ENCODE data around the gene LALBA. TPM values are rescaled to one million over a fixed set of nuclear protein-coding genes. Genes with fewer than 3 reads are reported as not detected.

LALBA gene
- total RNA-seq, 1 donor: not detected

- no peak for DNase-seq (ENCODE audit: low read depth)
- no peak overlapping the region for H3K4me3 ChIP-seq (ENCODE audit: low read depth, low read length)
- TF ChIP-seq CTCF (IDR thresholded peaks at IDR 0.05; ENCODE audit: insufficient read depth, low read depth, low read length): no peak
These were observed 30.7 kb upstream of the LALBA start for GRCh38 chr12:48600552-48600951.

- no peak for TF ChIP-seq CTCF (IDR thresholded peaks at IDR 0.05; ENCODE audit: insufficient read depth, low read depth, low read length)
- no peak for DNase-seq (ENCODE audit: low read depth)
- H3K4me3 ChIP-seq (ENCODE audit: low read depth, low read length): no peak overlapping the region
These were observed 22.8 kb upstream of the LALBA start for GRCh38 chr12:48592591-48593086.

GRCh38 chr12:48586361-48586760, 16.5 kb upstream of the LALBA start:
- no peak overlapping the region for H3K4me3 ChIP-seq (ENCODE audit: low read depth, low read length)
- DNase-seq (ENCODE audit: low read depth): no peak
- no peak for TF ChIP-seq CTCF (IDR thresholded peaks at IDR 0.05; ENCODE audit: insufficient read depth, low read depth, low read length)

DNA sequence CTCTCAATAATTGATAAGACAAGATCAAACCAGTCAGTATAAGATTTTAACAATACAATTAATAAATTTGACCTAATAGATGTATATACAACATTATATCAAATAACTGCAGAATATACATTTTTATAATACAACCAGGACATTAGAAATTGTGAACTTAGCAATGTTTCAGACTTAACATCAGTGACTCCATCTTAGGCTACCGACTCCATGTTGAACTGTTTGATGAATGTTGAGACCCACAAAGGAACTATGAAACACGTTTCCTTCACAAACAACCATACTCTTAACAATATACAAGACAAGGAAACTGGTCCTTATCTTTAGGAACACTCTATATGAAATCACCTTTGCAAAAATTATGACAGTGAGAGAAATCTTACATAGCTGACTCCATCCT, 13.9 kb upstream of the LALBA start:
- no peak for TF ChIP-seq CTCF (IDR thresholded peaks at IDR 0.05; ENCODE audit: insufficient read depth, low read depth, low read length)

GRCh38 chr12:48580831-48581230, 11.0 kb upstream of the LALBA start:
- no peak overlapping the region for H3K4me3 ChIP-seq (ENCODE audit: low read depth, low read length)
- no peak for TF ChIP-seq CTCF (IDR thresholded peaks at IDR 0.05; ENCODE audit: insufficient read depth, low read depth, low read length)
- no peak for DNase-seq (ENCODE audit: low read depth)

More for the DNA sequence above, 13.9 kb upstream of the LALBA start:
- no peak overlapping the region for H3K4me3 ChIP-seq (ENCODE audit: low read depth, low read length)
- no peak for DNase-seq (ENCODE audit: low read depth)

- H3K4me3 ChIP-seq (ENCODE audit: low read depth, low read length): no peak overlapping the region
- DNase-seq (ENCODE audit: low read depth): no peak
- TF ChIP-seq CTCF (IDR thresholded peaks at IDR 0.05; ENCODE audit: insufficient read depth, low read depth, low read length): no peak
These were observed 2.5 kb upstream of the LALBA start for GRCh38 chr12:48572326-48572725.

- H3K4me3 ChIP-seq (ENCODE audit: low read depth, low read length): no peak overlapping the region
- no peak for TF ChIP-seq CTCF (IDR thresholded peaks at IDR 0.05; ENCODE audit: insufficient read depth, low read depth, low read length)
- no peak for DNase-seq (ENCODE audit: low read depth)
These were observed 2.1 kb downstream of the LALBA start for GRCh38 chr12:48567731-48568130.

All from fibroblast of villous mesenchyme (primary cell).